Mucosa of gallbladder (tissue), 1 donor: ENCODE results near the gene NCOA3. TPM values are rescaled to one million over a fixed set of nuclear protein-coding genes. Genes with fewer than 3 reads are reported as not detected.

ENCODE experiments used
- DNase-seq: peaks from one replicate; pipeline ENCODE4 v3.0.0-alpha.2; 2020; ENCODE audit warnings: low spot score
- total RNA-seq: library from RNA; stranded (reverse); gene quantifications from one replicate; pipeline ENCODE4 v1.2.1, GENCODE V29; 2021
- donor health status: DM: no; HTN: no; CAD: no.

Gene NCOA3
- total RNA-seq, 1 donor from 2014 or later, result 30.9 TPM

GRCh38 chr20:47664744-47665143, 163.1 kb downstream of the NCOA3 start:
- no peak for DNase-seq

GRCh38 chr20:47665221-47665991, 163.7 kb downstream of the NCOA3 start:
- DNase-seq, result no peak

GRCh38 chr20:47666304-47666703, 164.6 kb downstream of the NCOA3 start:
- DNase-seq, result no peak

DNA sequence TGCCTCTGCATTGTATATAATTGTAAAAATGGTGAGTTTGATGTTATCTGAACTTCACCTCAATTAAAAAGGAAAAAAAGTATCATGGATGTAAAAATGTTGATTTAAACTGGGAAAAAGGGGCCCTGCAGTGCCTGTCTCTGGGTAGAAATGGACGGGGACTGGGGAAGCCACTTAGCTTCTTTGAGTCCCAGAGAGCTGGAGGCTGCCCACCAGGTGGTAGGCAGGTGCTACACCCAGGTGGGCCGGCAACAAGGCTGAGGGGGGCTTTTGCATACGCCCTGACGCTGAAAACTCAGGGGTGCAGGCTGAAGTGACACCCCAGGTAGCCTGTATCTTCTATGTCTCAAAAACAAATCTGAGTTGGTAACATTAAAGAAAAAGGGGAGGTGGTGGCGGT, 165.4 kb downstream of the NCOA3 start:
- DNase-seq, result no peak

- no peak for DNase-seq
Observed at GRCh38 chr20:47667531-47668312, 166.0 kb downstream of the NCOA3 start.

- no peak for DNase-seq
Observed at GRCh38 chr20:47668313-47669151, 166.8 kb downstream of the NCOA3 start.

- no peak for DNase-seq
Observed at GRCh38 chr20:47669152-47669425, 167.4 kb downstream of the NCOA3 start.

GRCh38 chr20:47669489-47669888, 167.8 kb downstream of the NCOA3 start:
- no peak for DNase-seq

- no peak for DNase-seq
Observed at GRCh38 chr20:47669927-47670890, 168.5 kb downstream of the NCOA3 start.

GRCh38 chr20:47670913-47671312, 169.2 kb downstream of the NCOA3 start:
- DNase-seq, result no peak

GRCh38 chr20:47672166-47672565, 170.5 kb downstream of the NCOA3 start:
- DNase-seq, result no peak

DNA sequence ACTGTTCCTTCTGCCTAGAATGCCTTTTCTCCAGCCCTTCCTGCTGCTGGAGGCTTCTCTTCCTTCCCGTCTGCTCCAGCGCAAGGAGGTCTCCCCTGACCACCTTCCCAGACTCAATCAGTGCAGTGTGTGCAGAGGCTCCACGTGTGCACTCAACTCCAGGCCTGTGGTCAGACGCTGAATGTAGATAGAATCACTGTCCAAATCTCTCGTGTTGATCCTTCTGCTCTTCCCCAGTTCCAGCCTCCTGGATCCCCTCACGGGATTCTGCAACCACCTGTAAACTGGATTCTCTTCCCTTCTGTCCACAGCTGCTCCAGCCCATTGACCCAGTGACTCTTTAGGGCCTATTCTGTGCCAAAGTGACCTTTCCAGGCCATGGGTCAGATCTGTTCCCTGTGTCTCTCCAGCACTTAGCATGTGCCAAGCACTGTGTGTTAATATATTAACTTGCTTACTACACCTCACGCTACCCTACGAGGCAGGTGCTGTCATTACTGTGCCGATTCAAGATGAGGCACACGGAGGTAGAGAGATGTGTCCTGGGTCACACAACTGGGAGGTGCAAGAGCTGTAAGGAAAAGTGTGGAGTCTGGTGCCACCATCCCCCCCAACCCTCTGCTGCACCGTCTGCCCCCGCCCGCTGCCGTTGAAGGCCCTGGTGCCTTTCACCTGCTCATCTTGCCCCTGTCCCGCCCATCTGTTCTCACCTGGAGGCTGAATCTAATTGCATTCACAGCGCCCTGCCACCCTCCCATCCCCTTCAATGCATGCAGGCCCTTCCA, 171.4 kb downstream of the NCOA3 start:
- no peak for DNase-seq

DNA sequence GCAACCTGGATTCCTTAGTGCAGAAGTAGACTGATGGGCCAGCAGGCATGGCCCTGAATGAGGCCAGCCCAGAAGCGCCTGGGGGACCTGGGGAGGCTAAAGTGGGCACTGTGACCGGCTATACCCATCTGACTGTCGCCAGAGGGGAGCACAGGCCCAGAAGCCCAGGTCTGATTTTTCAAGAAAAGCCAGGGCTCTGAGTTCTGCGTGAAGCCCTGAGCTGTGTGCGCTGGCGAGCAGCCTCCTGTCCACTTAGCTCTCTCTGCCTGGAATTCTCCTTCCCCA, 171.9 kb downstream of the NCOA3 start:
- no peak for DNase-seq

DNA sequence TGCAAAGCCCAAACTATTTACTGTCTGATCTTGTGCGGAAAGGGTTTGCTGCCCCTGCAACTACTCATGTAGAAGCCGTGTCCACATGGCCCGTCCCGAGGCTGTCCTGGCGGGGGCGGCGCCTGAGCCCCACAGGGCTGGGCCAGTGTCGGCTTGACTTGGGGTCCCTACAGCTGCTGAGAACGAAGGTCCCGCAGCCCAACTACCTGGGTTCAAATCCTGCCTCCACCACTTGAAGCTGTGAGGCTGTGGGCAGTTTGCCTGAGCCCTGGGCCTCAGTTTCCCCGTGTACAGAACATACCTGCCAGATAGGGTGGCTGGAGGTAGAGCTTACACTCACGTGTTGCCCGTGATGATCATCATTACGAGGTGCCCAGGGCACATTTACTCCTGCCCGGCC, 172.5 kb downstream of the NCOA3 start:
- no peak for DNase-seq

- DNase-seq, result no peak
Observed at GRCh38 chr20:47674686-47675085, 173.0 kb downstream of the NCOA3 start.

DNA sequence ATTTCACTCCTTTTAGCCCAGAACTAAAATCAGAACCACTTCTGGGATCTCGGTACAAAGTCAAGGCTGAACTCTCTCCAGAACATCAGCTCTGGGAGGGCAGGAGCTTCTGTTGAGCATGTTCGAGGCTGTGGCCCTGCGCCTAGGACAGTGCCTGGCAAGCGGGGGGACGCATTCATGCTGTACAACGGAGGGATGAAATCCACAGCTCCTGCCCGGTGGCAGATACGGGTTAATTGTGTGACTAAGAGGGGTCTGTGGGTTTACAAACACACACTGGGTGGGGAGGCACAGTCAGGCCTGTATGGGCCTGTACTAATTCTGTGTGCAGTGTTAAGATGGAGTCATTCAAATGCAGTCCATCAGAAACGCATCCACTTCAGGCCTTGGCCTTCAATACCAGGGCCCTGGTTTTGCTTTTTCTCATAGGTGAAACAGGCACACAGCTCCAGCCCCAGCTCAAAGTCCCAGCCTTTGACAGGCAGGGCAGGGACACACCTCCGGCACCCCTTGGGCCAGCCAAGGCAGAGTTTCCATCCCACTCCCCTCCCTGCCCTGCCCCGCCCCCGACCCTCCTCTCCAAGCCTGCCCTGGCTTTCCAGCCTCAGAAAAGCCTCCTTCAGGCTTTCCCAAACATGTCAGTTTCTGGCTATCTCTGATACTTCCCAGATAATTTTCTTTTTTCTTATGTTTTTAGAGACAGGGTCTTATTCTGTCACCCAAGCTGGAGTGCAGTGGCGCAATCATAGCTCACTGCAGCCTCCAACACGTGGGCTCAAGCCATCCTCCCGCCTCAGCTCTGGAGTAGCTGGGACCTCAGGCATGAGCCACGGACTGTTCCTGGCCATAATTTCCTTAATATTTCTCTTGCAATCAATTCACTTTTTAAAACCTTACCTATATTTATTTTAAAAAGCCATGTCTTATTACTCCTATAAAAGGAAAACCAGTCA, 173.8 kb downstream of the NCOA3 start:
- no peak for DNase-seq

- no peak for DNase-seq
Observed at GRCh38 chr20:47676219-47676721, 174.6 kb downstream of the NCOA3 start.

- no peak for DNase-seq
Observed at GRCh38 chr20:47676912-47677634, 175.4 kb downstream of the NCOA3 start.
